CD14-positive monocyte (primary cell): ENCODE data around the gene AP1S3. TPM values are rescaled to one million over a fixed set of nuclear protein-coding genes. Genes with fewer than 3 reads are reported as not detected.

Experiments used
- DNase-seq, 3 donors: peaks; one replicate each; pipeline ENCODE4 v3.0.0-alpha.2; 2011 to 2022
- H2AFZ ChIP-seq: 2 replicates; pipeline ENCODE4 v1.6.0; 2012; ENCODE audit warnings: mild to moderate bottlenecking, low read depth, low read length, inconsistent platforms; ENCODE audit not compliant: insufficient read depth, poor library complexity, severe bottlenecking
- H3K27ac ChIP-seq, 2 donors: 1 replicate in 1 of 2; 2 replicates in 1 of 2; pipeline ENCODE4 v1.5.1; 2012 to 2013; ENCODE audit warnings: low read length in 2 of 2, control low read depth in 1 of 2, inconsistent platforms in 1 of 2, low read depth in 1 of 2, mild to moderate bottlenecking in 1 of 2
- H3K27me3 ChIP-seq, 2 donors: one replicate each; pipeline versions ENCODE4 v1.6.0 to v1.6.1; 2011 to 2013; ENCODE audit warnings: low read length in 2 of 2; ENCODE audit not compliant: control insufficient read depth in 2 of 2, insufficient read depth in 2 of 2
- H3K36me3 ChIP-seq, 2 donors: replicated peaks in 1 of 2; 1 replicate in 1 of 2; 2 replicates in 1 of 2; pipeline versions ENCODE4 v1.5.1 to v1.6.1; 2012 to 2013; ENCODE audit warnings: low read length in 2 of 2, control low read depth in 1 of 2, inconsistent platforms in 1 of 2, mild to moderate bottlenecking in 1 of 2; ENCODE audit not compliant: insufficient read depth in 2 of 2, control insufficient read depth in 1 of 2
- H3K4me1 ChIP-seq, 2 donors: 1 replicate in 1 of 2; 2 replicates in 1 of 2; pipeline versions ENCODE4 v1.5.1 to v1.6.1; 2012 to 2013; ENCODE audit warnings: low read length in 2 of 2, control low read depth in 1 of 2, inconsistent platforms in 1 of 2, mild to moderate bottlenecking in 1 of 2, moderate library complexity in 1 of 2; ENCODE audit not compliant: insufficient read depth in 2 of 2, control insufficient read depth in 1 of 2
- H3K4me2 ChIP-seq: replicated peaks from 2 replicates; pipeline ENCODE3; 2012; ENCODE audit warnings: low read length, moderate library complexity, mild to moderate bottlenecking; ENCODE audit not compliant: poor library complexity, severe bottlenecking; ENCODE audit errors: extremely low read depth
- H3K4me3 ChIP-seq, 3 experiments: fragments of 200-600 bp in 1 of 3; sonication (generic) in 1 of 3; replicated peaks in 1 of 3; 1 replicate in 2 of 3; 2 replicates in 1 of 3; pipeline ENCODE4 v1.5.1; 2011 to 2013; ENCODE audit warnings: low read length in 3 of 3, mild to moderate bottlenecking in 3 of 3, control low read depth in 2 of 3, low read depth in 2 of 3, inconsistent platforms in 1 of 3, moderate library complexity in 1 of 3
- H3K79me2 ChIP-seq: 2 replicates; pipeline ENCODE4 v1.6.0; 2012; ENCODE audit warnings: mild to moderate bottlenecking, control low read depth, inconsistent platforms, low read length, moderate library complexity; ENCODE audit not compliant: insufficient read depth
- H3K9ac ChIP-seq: 2 replicates; pipeline ENCODE4 v1.6.0; 2017; ENCODE audit warnings: low read length, mild to moderate bottlenecking; ENCODE audit not compliant: insufficient read depth, poor library complexity, severe bottlenecking
- H3K9me3 ChIP-seq, 2 donors: replicated peaks in 1 of 2; 1 replicate in 1 of 2; 2 replicates in 1 of 2; pipeline versions ENCODE4 v1.5.1 to v1.6.1; 2012 to 2013; ENCODE audit warnings: low read length in 2 of 2, control low read depth in 1 of 2; ENCODE audit not compliant: control insufficient read depth in 1 of 2, insufficient read depth in 1 of 2
- H4K20me1 ChIP-seq: 2 replicates; pipeline ENCODE4 v1.6.0; 2012; ENCODE audit warnings: mild to moderate bottlenecking, low read length, control low read depth, moderate library complexity; ENCODE audit not compliant: insufficient read depth
- H3K27ac Mint-ChIP-seq, 7 donors: one replicate each; pipeline ENCODE4 v1.8.0; 2020; ENCODE audit warnings: mild to moderate bottlenecking in 7 of 7, mixed read lengths in 7 of 7, moderate library complexity in 6 of 7, inconsistent platforms in 2 of 7
- H3K27me3 Mint-ChIP-seq, 3 donors: one replicate each; pipeline ENCODE4 v1.8.0; 2021 to 2022; ENCODE audit warnings: low read depth in 3 of 3, mild to moderate bottlenecking in 3 of 3, mixed read lengths in 3 of 3, moderate library complexity in 3 of 3, inconsistent platforms in 1 of 3
- H3K36me3 Mint-ChIP-seq, 2 donors: one replicate each; pipeline ENCODE4 v1.8.0; 2020; ENCODE audit warnings: mixed read lengths in 2 of 2, inconsistent platforms in 1 of 2, mild to moderate bottlenecking in 1 of 2
- H3K4me1 Mint-ChIP-seq: one replicate; pipeline ENCODE4 v1.8.0; 2020; ENCODE audit warnings: mild to moderate bottlenecking, mixed read lengths
- H3K4me3 Mint-ChIP-seq, 2 donors: one replicate each; pipeline ENCODE4 v1.8.0; 2020; ENCODE audit warnings: mild to moderate bottlenecking in 2 of 2, mixed read lengths in 2 of 2, moderate library complexity in 1 of 2
- H3K9me3 Mint-ChIP-seq, 7 donors: one replicate each; pipeline ENCODE4 v1.8.0; 2020 to 2022; ENCODE audit warnings: mixed read lengths in 7 of 7, mild to moderate bottlenecking in 6 of 7, moderate library complexity in 6 of 7, inconsistent platforms in 2 of 7
- CTCF ChIP-seq: fragments of 200-600 bp; IDR thresholded peaks from one replicate; pipeline ENCODE4 v1.8.0; 2022; ENCODE audit warnings: antibody characterized with exemption, mild to moderate bottlenecking
- WGBS: methylation state at CpG from one replicate; pipeline ENCODE4 v1.1.5; 2013; ENCODE audit warnings: missing lambda C conversion rate; ENCODE audit not compliant: insufficient coverage; 5-methylcytosine and 5-hydroxymethylcytosine counted together
- intact Hi-C, 2 donors: fragments of 100-400 bp; cut with micrococcal nuclease; formaldehyde crosslinking; loops; one replicate each; pipeline versions ENCODE4 v1.15.0 to v1.15.1; 2023
- polyA plus RNA-seq, 3 donors: library from polyadenylated mRNA; depleted of rRNA in 1 of 3; unstranded in 2 of 3; stranded (reverse) in 1 of 3; fragments of 300-500 nt in 2 of 3; fragments of >200 nt in 1 of 3; fragmentation: Illumina TruSeq in 2 of 3; gene quantifications; 1 replicate in 2 of 3; 2 replicates in 1 of 3; pipeline ENCODE4 v1.2.3, GENCODE V29; 2012 to 2021

Gene AP1S3
- polyA plus RNA-seq, 3 donors: 0.80 to 1.3 (median 0.81) TPM

GRCh38 chr2:223819891-223820290, 17.5 kb downstream of the AP1S3 start:
- H3K79me2 ChIP-seq: peaks cover 50% of the 10 kb centered on the region
- H3K36me3 Mint-ChIP-seq: peaks cover 1 to 11% of the 10 kb centered on the region in 2 donors
- H3K27ac ChIP-seq: no peak overlapping the region
- intact Hi-C loops: no loop called here
- no peak overlapping the region for H2AFZ ChIP-seq
- no peaks in the 10 kb centered on the region for H3K9me3 Mint-ChIP-seq
- H3K4me2 ChIP-seq: no peak overlapping the region
- H3K4me1 ChIP-seq: no peaks in the 10 kb centered on the region
- WGBS: 100% methylated on average over 1 of the region's 3 CpGs
- no peaks in the 10 kb centered on the region for H4K20me1 ChIP-seq
- H3K9ac ChIP-seq: no peak overlapping the region
- H3K4me3 Mint-ChIP-seq: no peak overlapping the region
- H3K36me3 ChIP-seq: no peaks in the 10 kb centered on the region
- H3K27me3 Mint-ChIP-seq: peaks cover 0 to 4% (median 0%) of the 10 kb centered on the region in 3 donors
- no peak for DNase-seq
- no peak overlapping the region for H3K4me3 ChIP-seq
- no peaks in the 10 kb centered on the region for H3K9me3 ChIP-seq
- no peak for TF ChIP-seq CTCF
- no peaks in the 10 kb centered on the region for H3K27me3 ChIP-seq
- H3K4me1 Mint-ChIP-seq: peaks cover 2% of the 10 kb centered on the region
- H3K27ac Mint-ChIP-seq: no peak overlapping the region

- Histone ChIP-seq H3K4me2 (no peak overlapping the region), H2AFZ (no peak overlapping the region), H3K4me3 (no peak overlapping the region), H3K27ac (no peak overlapping the region), H3K79me2 (peaks cover 51% of the 10 kb centered on the region), H4K20me1 (no peaks in the 10 kb centered on the region), H3K9ac (no peak overlapping the region), H3K4me1 (no peaks in the 10 kb centered on the region), H3K27me3 (no peaks in the 10 kb centered on the region), H3K36me3 (no peaks in the 10 kb centered on the region), H3K9me3 (no peaks in the 10 kb centered on the region)
- intact Hi-C loops: no loop called here
- Mint-ChIP-seq H3K27ac (no peak overlapping the region), H3K4me3 (no peak overlapping the region), H3K27me3 (peaks cover 0 to 2% (median 0%) of the 10 kb centered on the region in 3 donors), H3K36me3 (peaks cover 1 to 3% of the 10 kb centered on the region in 2 donors), H3K4me1 (peaks cover 2% of the 10 kb centered on the region), H3K9me3 (no peaks in the 10 kb centered on the region)
- no peak for DNase-seq
- TF ChIP-seq CTCF: no peak
- 100% methylated on average over 1 of the region's 13 CpGs for WGBS
These were observed 21.4 kb downstream of the AP1S3 start for GRCh38 chr2:223815884-223816570.
